Measurements from ENCODE around the gene PPIL6.
"Not testable (repeated sequence)": the region's sequence is repeated elsewhere in the genome, so short reads cannot be mapped to it uniquely, and the experiment has no call there.

Gene PPIL6

DNA sequence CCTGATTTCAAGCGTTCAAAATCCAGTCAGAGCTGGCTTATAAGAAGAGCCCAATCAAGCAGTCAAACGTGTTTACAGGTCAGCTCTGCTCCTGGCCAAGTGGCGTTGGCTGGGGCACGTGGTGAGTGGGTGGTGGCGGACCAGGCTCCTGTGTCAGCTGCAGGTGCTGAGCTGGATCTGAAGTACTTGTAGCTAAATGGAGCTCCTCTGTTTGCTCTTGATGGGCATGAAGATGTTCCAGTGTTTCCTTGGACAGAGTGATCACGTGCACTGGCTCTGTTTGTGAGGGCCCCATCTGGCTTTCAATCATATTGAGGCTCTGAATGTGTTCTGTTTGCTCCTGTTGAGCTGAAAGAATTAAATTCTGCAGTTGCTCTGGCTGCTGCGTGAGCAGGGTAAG, 25.3 kb upstream of the PPIL6 start:
- Histone ChIP-seq H3K4me3 (no peak overlapping the region), H3K27me3 (no peaks in the 10 kb centered on the region), H3K27ac (no peak overlapping the region), H3K4me1 (no peaks in the 10 kb centered on the region), H3K36me3 (peaks cover 52 to 93% (median 76%) of the 10 kb centered on the region in 3 donors), H3K9me3 (no peaks in the 10 kb centered on the region)
- DNase-seq: no peak
- TF ChIP-seq, protein P1, sequence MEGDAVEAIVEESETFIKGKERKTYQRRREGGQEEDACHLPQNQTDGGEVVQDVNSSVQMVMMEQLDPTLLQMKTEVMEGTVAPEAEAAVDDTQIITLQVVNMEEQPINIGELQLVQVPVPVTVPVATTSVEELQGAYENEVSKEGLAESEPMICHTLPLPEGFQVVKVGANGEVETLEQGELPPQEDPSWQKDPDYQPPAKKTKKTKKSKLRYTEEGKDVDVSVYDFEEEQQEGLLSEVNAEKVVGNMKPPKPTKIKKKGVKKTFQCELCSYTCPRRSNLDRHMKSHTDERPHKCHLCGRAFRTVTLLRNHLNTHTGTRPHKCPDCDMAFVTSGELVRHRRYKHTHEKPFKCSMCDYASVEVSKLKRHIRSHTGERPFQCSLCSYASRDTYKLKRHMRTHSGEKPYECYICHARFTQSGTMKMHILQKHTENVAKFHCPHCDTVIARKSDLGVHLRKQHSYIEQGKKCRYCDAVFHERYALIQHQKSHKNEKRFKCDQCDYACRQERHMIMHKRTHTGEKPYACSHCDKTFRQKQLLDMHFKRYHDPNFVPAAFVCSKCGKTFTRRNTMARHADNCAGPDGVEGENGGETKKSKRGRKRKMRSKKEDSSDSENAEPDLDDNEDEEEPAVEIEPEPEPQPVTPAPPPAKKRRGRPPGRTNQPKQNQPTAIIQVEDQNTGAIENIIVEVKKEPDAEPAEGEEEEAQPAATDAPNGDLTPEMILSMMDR (IDR thresholded peaks at IDR 0.05): no peak
- intact Hi-C loops (cut with DNase I; ENCODE audit: low total_unique reads): no loop called here

DNA sequence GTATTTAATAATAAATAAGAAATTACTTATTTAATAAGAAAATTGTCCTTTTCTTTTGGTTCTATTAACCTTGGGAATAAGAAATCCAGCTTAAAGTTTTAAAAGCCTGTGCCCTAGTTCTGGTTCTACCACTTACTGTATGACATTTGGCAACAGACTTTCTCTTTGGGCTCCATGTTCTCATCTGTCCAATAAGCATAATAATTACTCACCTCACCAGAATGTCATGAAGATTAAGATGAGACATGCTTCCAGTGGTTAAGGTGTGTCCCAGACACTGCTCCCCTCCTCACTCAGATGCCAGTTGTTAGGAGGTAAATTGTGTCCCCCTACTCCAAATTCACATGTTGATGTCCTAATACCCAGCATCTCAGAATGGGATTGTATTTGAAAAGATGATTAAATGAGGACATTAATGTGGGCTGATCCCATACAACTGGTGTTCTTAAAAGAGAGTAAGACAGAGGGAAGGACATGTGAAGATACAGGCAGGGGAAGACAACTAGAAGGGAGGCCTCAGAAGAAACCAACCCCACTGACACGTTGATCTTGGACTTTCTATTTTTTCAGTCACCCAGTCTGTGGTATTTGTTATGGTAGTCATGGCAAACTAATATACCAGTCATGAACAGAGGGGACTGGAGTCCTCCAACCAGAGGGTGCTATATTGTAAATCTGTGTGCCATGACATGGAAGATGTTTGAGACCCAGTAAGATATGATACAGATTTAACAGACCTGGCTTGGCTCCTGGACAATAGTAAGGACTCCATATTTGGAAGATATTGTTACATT, 21.5 kb upstream of the PPIL6 start:
- H3K9me3 ChIP-seq: no peaks in the 10 kb centered on the region
- no peaks in the 10 kb centered on the region for H3K27me3 ChIP-seq
- DNase-seq: no peak
- TF ChIP-seq, protein P1 (IDR thresholded peaks at IDR 0.05): no peak
- no peak overlapping the region for H3K27ac ChIP-seq
- peaks cover 39 to 57% (median 41%) of the 10 kb centered on the region in 3 donors for H3K36me3 ChIP-seq
- H3K4me3 ChIP-seq: no peak overlapping the region
- H3K4me1 ChIP-seq: peaks cover 0 to 3% (median under 1%) of the 10 kb centered on the region in 4 donors
- intact Hi-C loops (cut with DNase I; ENCODE audit: low total_unique reads): no loop called here

DNA sequence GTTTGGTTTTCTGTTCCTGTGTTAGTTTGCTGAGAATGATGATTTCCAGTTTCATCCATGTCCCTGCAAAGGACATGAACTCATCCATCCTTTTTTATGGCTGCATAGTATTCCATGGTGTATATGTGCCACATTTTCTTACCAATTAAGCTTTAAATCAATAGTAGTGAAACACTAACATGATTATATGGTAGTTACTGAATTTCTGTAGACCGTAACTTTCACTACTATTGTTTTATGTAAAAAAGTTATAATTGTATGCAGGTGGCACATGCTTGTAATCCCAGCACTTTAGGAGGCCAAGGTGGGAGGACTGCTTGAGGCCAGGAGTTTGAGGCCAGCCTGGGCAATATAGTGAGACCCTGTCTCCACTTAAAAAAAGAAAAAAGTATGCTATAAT, 20.8 kb upstream of the PPIL6 start:
- H3K4me3 ChIP-seq; intact Hi-C loops (cut with DNase I; ENCODE audit: low total_unique reads); H3K27me3 ChIP-seq; H3K9me3 ChIP-seq; H3K4me1 ChIP-seq; H3K27ac ChIP-seq; DNase-seq: not testable (repeated sequence)
- peaks cover 32 to 50% (median 35%) of the 10 kb centered on the region in 3 donors for H3K36me3 ChIP-seq

DNA sequence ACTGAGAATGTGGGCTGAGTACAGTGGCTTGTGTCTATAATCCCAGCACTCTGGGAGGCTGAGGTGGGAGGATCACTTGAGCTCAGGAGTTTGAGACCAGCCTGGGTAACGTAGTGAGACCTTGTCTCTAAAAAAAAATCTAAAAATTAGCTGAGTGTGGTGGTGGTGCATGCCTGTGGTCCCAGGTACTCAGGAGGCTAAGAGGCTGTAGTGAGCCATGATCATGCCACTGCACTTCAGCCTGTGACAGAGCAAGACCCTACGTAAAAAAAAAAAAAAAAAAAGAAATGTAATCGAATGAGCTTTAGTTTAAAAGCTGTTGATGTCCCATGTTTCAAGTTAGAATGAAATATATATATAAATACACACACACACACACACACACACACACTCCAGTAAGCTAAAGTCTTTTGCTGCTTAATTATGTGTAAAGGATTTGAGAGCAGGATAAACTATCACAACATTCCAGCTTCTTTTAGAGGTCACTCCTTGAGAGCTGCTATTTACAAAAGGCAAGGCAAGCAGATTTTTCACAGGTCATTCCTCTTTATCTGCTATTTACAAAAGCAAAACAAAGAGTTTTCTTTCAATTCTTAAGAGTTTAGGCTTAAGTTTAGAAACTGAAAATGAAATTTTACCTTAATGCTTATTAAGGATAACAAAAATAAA, 19.9 kb upstream of the PPIL6 start:
- H3K27ac ChIP-seq: no peak overlapping the region

DNA sequence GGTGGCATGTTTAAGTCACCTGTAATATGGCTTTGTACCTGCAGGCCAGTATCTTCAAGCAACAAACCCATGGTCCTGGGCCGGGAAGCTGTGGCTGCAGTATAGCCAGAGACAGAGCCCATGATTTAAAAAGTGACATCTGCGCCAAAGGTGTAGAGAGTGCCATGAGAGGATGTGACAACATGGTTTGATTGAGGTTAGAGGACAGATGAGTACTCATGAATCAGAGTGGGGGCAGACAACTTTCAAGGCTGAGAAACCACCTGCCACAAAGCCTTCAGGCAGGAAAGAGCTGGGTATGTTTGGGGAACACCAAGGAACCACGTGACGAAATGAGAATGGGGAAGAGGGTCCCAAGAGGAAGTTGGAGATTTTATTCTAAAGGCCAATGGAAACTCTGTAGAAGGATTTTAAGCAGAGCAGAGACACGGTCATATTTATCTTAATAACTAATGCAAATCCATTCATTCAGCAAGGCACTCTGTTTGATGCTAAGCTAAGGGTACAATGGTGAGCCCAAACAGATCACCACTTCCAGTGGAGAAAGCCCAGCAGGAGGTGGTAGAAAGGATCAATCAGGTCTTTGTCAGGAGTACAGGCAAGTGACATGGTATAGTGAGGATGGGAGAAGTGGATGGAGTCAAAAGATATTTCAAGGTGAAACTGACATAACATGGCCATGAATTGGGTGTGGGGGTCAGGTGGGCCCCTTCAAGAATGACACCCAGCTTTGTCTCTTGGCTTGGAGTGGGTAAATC, 18.5 kb upstream of the PPIL6 start:
- peaks cover 0 to 22% (median 16%) of the 10 kb centered on the region in 4 donors for H3K4me1 ChIP-seq
- intact Hi-C loops (cut with DNase I; ENCODE audit: low total_unique reads): no loop called here
- no peaks in the 10 kb centered on the region for H3K9me3 ChIP-seq
- no peak overlapping the region for H3K4me3 ChIP-seq
- no peak for DNase-seq
- TF ChIP-seq, protein P1 (IDR thresholded peaks at IDR 0.05): no peak
- H3K27ac ChIP-seq: no peak overlapping the region
- no peaks in the 10 kb centered on the region for H3K27me3 ChIP-seq
- peaks cover 17 to 30% (median 20%) of the 10 kb centered on the region in 3 donors for H3K36me3 ChIP-seq

More for the DNA sequence above, 19.9 kb upstream of the PPIL6 start:
- Histone ChIP-seq H3K4me3 (no peak overlapping the region), H3K9me3 (no peaks in the 10 kb centered on the region), H3K27me3 (no peaks in the 10 kb centered on the region), H3K4me1 (peaks cover 0 to 10% (median 9%) of the 10 kb centered on the region in 4 donors), H3K36me3 (peaks cover 23 to 41% (median 26%) of the 10 kb centered on the region in 3 donors)
- TF ChIP-seq, protein P1 (IDR thresholded peaks at IDR 0.05): no peak
- intact Hi-C loops (cut with DNase I; ENCODE audit: low total_unique reads): no loop called here
- DNase-seq: no peak

All from tibial artery (tissue), 4 donors.